GM21360 (cell line): ENCODE measurements around the gene SYT7.

ENCODE experiments used
- ATAC-seq: cut with Tn5 transposase; IDR thresholded peaks from one replicate; pipeline ENCODE4 v1.9.1; 2021; ENCODE audit warnings: mild to moderate bottlenecking, moderate library complexity; ENCODE audit not compliant: unreplicated experiment

SYT7 gene

DNA sequence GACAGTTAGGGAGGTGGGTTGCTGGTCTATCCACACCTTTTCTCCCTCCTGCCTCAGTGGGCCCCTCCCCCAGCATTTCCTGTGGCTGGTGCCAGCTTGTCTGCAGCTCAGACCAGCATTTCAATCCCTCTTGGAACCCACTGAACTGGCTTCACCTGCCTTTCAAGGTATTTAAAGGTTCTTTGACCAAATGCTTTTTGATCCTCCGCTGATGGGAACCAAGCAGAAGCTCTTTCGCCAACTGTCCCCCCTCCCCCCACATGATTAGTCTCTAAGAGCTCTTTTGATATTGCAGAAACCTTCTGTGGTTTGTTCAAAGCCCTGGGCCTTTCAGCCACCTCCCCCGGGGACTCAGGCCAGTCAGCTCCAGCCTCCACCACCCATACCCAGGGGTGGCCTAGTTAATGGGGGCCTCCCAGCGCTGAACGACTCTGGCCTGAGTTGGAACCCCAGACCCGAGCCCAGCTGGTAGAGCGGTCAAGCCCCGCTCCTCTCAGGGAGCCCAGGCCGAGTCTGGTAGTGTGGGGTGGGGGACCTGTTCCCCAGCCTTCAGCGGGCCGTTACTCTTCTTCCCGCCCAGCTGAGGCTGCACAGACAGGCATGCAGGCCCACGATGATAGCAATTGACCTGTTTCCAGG is 6.0 kb upstream of the SYT7 start:
- ATAC-seq, result no peak

DNA sequence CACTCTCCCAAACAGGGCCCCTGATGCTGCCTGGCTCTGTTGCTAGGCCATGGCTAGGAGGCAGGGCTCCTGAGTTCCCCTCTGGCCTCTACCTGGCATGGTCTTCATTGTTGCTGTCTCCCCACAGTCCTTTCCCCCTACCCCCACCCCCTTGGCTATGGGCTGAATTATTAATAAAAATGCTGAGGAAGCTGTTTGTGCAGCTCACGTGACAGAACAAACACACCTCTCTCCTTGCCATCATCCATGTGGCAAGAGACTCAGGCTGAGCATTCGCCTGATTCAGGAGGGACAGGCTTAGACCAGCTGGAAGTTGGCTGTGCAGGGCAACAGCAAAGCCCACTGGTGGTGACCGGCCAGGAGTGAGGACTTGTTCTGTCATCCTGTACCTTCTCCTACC is 4.2 kb upstream of the SYT7 start:
- ATAC-seq, result no peak

DNA sequence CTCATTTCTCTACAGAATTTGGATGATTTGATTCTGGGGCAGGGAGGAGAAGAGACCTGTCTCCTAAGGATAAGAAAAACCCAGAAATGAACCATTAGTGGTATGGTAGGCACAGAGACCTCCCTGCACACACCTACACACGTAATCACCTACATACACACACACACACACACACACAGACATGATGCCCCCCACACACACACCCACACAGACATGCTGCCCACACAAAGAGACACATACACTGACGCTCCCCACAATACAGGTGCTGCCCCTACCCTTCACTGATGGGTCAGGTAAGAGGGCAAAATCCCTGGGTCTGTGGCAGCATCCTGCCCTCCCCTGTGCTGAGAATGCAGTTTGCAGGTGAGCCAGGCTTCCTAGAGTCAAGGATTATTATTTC is 1.1 kb upstream of the SYT7 start:
- ATAC-seq, result no peak

DNA sequence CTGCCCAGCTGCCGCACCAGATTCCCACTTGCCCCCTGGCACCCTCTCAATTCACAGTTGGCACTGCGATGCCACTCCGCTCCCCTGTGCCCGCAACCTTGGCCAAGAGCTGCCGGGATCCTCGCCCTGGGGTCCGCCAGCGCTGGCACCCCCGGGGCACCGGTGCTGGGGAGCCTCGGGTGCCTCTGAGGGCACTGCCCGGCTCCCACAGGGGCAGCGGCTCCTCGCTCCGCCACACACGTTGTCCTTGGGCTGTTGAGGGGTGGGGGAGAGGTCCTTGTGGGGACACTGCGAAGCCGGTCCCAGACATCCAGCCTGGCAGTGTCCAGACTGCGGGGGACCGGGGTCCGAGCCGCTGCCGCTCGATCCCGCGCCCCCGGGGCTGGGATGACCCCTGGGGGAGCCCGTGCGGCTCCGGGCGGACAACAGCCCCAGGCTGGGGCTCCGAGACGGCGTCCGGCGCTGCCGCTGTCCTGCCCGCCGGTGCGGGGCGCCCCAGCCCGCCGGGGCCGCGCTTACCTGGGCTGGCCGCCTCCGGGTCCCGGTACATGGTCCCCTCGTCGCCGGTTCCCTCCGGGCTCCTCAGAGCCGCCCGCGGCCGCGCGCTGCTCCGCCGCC is 496 bp downstream of the SYT7 start:
- ATAC-seq, result no peak

DNA sequence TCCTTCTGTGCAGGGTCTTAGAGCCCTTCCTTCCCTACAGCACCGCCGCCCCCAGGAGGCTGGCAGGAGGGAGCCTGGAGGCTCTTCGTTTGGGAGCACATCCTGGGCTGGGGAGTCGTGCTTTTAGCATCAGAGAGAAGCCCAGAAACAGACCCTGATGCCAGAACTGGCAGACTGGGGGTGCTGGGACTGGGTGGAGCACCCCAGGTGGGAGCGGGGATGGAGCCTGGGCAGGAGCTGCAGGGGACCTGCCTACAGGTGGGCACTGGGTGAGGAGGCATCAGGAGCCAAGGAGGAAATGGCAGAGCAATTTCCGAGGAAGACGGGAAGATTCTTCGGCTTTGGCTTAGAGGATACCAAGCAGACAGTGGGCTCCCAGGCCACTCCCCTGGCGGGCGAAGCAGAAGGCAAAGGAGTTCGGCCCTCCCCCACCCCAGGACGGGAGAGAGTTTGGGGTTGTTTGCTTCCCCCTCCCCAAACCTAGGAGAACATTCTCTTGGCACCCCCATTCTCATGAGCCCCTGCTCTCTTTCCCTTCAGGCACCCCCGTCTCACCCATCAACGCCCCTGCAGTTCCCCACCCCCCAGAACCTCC is 1.1 kb downstream of the SYT7 start:
- no peak for ATAC-seq

DNA sequence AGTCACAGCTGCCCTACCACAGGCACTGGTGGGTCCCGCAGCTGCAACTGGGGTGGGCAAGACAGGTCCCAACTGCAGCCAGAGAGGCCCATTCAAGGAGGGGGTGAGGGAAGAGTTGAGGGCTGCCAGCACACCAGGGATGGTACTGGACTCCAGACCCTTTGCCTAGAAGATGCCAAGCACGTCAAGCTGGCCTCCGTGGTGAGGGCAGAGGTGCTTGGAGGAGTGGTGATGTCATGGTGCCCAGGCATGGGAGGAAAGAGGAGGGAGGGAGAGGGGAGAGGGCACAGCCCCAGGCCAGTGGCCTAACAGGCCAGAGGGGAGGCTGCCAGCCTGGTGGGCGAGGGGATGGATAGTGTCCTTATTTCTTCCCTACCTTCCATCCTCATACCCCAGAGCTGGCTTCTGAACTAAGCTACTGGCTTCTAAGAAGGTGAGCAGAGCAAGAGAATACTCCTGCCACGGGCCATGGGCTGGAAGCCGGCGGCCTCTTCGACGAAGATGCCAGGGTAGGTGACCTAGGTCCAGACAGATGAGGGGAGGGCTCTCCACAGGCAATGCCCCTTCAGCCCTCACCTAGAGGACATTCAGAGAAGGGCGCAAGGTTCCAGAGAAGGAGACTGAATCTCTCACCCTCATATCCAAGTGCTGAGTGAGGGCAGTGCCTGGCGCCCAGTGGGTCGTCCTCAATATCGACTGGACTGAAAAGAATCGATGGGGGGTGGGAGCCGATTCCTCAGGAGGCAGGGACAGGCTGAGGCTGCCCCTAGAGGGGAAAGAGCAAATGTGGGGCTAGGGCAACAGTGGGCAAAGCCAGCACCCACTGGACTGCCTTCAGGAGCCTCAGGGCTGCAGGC is 1.8 kb downstream of the SYT7 start:
- no peak for ATAC-seq

DNA sequence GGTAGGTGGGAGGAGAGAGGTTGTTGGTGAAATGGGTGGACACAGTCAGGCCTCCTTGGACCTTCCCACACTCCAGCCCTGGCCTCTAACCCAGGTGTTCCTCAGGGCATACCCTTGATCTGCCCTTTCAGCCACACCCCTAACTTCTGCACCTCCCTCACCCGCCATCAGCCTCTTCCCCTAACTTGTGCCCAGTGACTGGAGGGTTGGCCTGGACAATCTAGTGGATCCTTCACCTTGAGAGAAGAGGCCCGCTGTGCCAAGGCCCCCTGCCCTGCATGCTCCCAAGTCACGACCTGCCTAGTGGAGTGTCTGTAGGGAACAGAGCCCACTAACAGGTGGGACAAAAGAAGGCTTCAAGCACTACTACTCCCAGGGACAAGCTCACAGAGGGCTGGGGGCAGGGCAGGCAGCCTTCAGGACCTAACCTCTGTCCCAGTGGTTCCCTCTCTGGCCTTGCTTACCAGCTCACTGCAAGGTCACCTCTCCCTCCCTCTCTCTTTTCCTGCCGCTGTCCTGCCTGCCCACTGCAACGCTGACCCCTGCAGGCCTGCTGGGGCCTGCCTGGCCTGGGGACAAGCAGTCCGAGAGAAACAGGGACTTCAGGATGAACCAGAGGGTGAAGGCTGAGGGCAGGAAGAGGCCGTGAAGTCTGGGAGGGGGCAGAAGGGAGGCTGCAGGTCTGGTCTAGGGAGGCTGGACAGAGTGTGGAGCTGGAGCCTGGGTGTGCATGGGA is 3.3 kb downstream of the SYT7 start:
- no peak for ATAC-seq

DNA sequence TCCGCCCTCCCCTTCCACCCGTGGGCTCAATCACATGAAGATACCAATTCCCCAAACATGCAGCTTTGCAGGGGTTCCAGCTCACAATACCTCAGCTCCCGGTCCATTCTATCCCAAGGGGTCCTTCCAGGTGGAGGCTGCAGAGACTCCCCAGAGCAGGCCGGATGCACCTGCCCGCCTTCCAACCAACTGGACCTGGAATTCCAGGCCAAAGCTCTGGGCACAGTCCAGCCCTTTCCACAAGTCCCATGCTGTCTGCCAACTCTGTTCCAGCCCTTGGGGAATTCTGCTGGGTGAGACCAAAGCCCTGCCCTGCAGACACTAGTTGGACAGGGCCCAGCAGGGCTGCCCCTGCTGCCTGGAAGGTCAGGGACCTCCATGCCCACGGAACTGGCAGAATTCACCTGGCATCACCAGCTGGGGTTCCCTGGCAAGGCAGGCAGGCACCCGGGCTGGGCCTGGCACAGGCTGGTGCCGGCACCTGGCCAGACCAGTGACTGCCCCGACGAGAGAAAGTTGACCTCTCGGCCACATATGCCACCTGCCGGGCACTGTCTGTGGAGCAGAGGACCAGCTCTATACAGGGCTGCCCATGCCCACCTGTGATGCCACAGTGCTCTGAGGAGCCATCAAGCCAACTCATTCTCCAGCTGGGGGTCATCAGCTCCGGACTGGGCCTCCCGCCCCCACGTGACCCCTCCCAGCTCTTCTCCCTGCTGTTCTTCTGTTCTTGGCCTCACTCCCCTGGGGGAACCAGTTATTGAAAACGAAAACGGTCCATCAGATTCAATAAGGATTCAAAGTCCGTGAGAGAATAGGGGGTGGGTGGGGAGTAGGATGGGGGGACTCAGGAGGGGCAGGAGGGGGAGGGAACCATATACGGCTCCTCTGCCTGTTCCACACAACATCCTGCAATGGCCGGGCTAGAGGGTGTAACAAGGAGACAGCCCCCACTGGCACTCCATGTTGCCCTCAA is 4.7 kb downstream of the SYT7 start:
- no peak for ATAC-seq

DNA sequence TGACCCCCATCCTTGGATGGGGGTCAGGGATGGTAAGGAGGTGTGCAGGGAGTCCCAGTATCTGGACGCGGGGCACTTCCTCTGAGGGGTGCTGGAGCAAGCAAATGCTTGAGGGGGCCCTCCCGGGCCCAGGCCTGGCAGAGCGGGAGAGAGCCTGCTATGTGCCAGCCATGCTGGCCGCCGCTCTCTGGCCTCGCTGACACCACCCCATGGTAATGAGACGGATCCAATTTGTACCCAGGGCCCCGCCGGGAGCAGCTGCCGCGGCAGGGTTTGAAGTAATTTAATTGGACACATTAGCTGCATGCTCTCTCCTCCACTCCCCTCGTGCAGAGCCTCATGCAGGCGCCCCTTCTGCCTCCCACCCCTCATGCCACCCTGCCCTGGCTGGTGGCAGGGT is 6.3 kb downstream of the SYT7 start:
- no peak for ATAC-seq

DNA sequence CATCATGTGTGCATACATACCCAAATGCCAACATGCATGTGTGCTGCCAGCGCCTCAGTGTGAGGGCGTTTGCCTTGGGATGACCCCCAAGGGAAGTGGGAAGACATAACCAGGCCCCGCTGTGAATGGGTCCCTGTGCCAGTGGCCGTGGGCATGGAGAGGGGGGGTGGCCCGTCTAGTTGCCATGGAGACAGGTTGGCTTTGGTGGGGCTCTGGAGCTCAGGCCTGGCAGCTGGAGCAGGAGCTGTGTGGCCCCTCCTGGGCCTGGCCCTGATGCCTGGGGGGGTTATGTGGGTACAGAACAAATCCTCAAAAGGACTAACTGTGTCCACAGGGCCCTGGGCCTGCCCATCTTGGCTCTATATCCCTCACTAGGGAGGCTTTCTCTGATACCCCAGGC is 8.0 kb downstream of the SYT7 start:
- ATAC-seq, result no peak

DNA sequence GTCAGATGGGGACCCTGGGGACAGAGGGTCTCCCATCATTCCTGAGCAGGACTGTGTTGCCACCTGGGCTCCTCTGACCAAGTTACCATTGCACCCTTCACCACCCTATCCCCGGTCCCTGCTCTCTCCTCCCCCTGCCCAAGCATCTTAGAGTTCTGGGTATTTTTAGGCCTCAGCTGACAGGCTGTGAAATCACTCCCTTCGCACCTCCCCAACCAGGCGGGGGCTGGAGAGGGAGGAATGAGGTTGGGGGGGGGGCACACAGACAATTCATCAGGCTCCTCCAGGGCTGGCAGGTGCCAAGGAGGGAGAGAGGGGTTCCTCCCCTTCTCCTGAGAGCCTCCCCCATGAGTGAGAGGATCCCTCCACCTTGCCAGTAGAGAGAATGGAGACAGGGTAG is 9.0 kb downstream of the SYT7 start:
- no peak for ATAC-seq

DNA sequence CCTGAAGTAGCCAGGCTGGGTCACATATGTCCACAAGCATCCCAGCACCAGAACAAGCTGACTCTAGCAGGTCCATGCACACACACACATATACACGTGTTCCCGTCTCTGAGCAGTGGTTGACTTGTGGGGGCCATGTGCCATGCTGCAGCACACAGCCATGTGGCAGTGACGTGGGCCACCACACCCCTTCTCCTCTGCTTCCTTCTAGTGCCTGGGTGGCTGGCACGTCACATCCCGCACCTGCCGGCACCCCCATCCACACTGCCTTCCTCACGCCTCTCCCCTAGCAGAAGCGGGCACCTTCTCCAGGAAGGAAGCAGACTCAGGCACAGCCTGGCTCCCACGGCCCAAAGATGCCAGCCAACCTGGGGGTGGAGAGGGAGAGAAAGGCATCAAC is 9.5 kb downstream of the SYT7 start:
- ATAC-seq, result no peak

DNA sequence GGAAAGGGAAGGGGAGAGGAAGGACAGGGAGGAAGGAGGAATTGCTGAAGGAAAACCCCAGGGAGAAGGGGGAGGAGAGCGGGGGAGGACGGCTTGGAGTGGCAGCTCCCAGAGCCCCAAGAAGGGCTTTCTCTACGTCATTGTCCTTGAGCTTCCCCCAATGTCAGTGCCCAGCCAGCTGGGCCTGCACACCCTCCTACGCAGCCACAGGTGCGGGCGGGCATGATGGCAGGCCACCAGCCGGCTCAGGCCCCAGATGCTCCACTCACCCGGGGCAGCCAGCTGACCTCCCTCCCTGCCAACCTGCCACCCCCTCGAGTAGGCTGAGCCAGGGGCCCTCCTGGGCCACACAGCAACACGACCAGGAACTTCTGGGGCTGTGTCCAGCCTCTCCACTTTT is 11.2 kb downstream of the SYT7 start:
- ATAC-seq, result no peak

DNA sequence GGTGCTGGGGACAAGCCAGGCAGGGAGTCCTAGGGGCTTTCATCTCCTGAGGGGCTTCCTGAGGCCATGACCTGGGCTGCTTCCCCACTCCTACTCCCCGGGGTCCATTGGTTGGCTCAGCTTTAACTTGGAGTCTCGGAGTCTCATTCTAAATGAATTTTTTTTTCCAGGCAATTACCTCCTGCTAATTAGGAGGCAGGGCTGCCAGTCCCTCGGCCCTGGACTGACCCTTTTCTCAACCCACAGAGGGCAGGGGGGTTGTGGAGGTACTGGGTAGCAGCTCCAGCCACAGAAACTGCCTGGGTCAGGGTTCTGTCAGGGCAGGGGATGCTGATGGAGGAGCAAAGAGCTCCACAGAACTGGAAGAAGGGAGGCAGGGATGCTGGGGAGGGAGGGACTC is 11.9 kb downstream of the SYT7 start:
- no peak for ATAC-seq

DNA sequence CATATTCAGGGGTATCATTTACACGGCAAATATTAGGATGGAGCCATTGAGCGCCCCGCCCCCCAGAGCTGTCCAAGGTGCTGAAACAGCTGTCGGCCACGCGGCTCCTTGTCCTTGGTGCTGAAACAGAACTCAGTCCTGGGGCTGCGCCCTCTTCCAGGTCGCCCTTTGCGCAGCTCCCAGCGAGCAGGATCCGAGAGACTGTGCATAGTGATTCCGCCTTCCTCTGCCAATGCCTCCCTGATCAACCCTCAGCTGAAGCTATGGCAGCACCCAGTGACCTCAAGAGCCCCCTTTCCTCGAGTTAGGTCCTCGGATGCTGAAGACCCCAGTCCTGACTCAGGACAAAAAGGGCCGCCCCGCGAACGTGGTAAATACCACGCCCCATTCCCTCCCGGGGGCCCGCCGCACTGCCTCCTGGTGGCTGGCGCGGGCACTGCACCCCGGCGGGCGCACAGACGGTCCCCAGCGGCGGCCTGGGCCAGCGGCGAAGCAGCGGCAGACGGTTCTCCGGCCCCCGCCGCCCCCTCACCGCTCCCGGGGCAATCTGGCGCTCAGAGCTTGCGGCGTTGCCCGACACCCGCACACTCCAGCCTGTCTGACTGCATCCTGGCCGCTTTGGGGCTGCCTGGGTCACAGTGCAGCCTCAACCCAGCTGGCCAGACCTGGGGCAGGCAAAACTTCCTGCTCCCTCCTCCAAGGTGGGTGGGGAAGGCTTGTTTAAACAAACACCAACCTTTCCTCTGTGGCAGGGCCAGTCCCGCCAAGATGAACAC is 13.4 kb downstream of the SYT7 start:
- ATAC-seq, result no peak

DNA sequence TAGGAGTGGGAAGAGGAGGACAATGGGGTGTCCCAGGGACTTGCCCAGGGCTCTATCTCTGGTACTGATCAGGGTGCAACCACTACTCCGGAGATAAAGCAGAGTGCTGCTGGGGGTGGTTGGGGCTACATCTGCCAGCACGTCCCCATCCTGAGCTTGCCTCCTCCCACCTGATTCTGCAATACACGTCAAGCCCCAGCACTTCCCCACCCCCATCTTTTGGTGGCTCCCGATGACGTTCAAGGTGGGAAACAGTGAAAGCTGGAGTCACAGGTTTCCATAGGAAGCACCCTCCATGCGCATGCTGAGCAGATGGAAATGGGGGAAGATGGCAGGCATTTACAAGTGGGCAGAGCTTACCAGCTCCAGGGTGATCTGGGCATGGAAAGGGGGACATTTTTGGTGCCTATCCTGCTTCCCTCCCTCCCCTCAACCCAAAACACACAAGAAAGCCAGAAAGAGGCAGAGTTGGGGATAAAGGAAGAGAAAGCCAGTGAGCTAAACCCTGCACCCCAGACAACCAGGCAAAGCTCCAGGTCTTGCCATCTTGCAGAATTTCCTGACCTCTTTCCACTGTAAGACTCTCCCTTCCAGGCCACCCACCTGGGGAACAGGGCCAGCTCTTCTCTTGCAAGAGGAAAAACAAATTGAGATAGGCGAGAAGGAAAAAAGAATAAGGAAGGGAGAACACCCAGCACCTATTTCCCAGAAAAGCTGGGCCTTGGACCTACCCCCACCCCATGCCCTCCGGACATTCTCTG is 15.8 kb downstream of the SYT7 start:
- ATAC-seq, result no peak

DNA sequence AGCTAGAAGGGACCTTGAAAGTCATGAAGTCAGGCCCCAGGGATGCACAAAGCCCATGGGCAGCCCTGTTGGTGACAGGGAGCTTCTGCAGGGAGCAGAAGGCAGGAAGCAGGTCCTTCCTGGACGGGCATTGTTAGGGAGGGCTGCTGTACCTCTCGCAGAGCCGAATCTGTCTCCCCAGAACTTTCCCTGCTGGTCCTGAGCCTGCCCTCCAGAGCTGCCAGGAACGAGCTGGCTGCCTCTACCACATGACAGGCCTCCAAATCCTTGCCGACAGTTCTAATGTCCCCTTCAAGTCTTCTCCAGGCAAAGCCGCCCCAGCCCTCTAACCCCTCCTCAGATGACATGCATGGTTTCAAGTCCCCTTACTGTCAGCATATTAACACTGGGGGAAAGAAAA is 20.1 kb downstream of the SYT7 start:
- no peak for ATAC-seq

DNA sequence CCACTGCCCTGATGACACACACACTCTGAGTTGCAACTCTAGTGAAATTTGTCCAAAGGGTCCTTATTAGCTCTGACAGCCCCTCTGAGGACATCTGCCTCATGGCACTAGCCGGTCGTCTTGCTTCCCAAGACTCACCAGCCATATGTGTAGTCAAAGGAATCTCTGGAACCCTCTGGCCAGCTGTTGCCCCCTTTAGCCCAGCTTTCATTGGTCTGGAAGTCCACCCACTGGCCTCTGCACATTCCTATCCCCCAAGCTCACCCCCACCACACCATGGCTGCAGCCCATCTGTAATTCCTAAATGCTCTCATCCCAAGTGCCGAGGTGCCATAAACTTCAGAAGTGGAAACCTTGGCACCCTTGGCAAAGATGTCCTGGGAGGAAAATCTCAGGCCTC is 24.3 kb downstream of the SYT7 start:
- ATAC-seq, result no peak

DNA sequence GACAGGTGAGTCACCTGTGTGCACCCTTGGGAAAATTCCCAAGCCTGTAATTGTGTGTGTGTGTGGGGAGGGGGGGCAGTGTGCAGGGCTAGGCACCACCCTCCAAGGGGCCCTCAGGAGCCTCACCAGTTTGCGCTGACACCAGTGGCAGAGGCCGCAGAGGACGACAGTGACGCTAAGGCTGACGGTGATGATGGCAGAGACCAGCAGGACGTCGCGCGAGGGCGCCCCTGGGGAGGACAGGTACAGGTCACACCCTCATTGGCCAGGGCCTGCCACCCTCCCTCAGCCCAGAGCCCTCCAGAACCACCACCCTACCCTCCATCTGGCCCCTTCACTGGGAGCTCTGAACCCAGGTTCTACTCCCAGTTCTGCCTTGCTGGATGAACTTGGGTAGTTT is 24.9 kb downstream of the SYT7 start:
- ATAC-seq, result no peak
